GM12801 (cell line): Measurements from ENCODE around the gene C10orf143.

ENCODE experiments used
- TF ChIP-seq, protein P1 (sequence below): IDR thresholded peaks from one replicate; pipeline ENCODE4 v1.5.1; 2011; ENCODE audit warnings: control low read depth; ENCODE audit not compliant: insufficient read length; ENCODE audit errors: extremely low read depth

The C10orf143 gene

GRCh38 chr10:130042381-130042780 is 68.2 kb downstream of the C10orf143 start:
- TF ChIP-seq, protein P1, sequence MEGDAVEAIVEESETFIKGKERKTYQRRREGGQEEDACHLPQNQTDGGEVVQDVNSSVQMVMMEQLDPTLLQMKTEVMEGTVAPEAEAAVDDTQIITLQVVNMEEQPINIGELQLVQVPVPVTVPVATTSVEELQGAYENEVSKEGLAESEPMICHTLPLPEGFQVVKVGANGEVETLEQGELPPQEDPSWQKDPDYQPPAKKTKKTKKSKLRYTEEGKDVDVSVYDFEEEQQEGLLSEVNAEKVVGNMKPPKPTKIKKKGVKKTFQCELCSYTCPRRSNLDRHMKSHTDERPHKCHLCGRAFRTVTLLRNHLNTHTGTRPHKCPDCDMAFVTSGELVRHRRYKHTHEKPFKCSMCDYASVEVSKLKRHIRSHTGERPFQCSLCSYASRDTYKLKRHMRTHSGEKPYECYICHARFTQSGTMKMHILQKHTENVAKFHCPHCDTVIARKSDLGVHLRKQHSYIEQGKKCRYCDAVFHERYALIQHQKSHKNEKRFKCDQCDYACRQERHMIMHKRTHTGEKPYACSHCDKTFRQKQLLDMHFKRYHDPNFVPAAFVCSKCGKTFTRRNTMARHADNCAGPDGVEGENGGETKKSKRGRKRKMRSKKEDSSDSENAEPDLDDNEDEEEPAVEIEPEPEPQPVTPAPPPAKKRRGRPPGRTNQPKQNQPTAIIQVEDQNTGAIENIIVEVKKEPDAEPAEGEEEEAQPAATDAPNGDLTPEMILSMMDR = no peak

GRCh38 chr10:130041451-130042371 is 68.9 kb downstream of the C10orf143 start:
- TF ChIP-seq, protein P1 = no peak

- TF ChIP-seq, protein P1 = no peak
Measured at GRCh38 chr10:130040817-130041330, 69.8 kb downstream of the C10orf143 start.

- TF ChIP-seq, protein P1 = no peak
Measured at GRCh38 chr10:130040351-130040750, 70.3 kb downstream of the C10orf143 start.

DNA sequence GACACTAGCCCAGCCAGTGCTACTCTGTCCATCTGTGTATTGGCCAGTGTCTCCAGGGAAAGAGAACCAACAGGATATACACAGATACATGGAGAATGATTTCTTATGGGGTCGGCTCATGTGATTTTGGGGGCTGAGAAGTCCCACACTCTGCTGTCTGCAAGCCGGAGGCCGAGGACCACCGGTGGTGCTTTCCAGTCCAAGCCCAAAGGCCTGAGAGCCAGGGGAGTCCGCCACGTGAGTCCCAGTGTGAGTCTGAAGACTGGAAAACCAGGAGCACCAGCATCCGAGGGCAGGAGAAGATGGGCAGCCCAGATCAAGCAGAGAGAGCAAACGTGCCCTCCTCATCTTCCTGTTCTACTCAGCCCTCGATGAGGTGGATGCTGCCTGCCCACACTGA is 71.5 kb downstream of the C10orf143 start:
- TF ChIP-seq, protein P1 = no peak

DNA sequence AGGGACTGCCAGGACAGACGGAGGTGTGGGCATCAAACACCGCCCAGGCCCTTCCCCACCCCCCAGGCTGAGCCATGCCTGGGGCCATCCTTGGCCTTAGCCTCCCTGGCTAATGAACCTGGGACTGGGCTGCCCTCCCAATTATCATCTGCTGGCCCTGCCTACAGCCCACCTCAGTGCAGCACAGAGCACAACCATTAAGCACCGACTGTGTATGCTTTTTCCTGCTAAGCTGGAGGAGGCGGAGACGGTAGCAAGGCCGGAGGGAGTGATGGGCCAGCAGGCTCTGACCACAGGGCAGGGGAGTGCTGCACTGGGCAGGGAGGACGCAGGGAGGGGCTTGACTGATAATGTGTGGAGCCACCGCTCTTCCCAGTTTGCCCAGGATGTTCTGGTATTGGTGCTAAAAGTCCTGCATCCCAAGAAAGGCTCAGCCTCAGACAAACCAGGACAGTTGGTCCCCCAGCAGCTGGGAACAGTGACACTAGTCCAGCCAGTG is 72.0 kb downstream of the C10orf143 start:
- TF ChIP-seq, protein P1 = no peak

DNA sequence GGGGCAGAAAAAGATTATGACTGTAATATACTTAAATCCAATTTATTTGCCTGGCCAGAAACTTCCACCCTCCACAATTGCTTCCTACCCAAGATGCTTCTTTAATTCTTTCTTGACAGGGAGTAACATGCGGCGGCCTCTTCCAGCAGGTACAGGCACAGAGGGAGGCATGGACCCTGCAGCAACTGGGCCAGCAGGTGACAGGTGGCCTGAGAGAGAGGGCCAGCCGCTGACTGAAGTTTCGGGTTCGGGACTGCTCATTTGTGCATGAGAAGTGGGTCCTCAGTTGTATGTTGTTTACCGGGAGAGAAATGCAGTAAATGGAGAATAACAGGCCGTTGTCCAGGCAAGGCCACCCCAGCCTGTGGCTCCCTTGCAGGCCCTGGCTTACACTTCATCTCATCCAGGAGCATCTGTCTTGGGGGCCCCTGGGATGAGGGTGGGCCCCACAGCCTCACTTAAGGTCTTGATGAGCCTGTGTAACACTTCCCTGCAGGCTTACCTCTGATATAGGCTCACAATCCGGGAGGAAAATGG is 72.5 kb downstream of the C10orf143 start:
- TF ChIP-seq, protein P1 = no peak
